Stimulated activated CD8-positive, alpha-beta memory T cell treated with anti-CD3 and anti-CD28 coated beads, Interleukin-2, amount 100 ng/mL, for 1 hour (primary cell): Measurements from ENCODE around the gene CX3CL1.
"Not testable (repeated sequence)": the region's sequence is repeated elsewhere in the genome, so short reads cannot be mapped to it uniquely, and the experiment has no call there.

Source experiments
- DNase-seq, 2 donors: peaks; one replicate each; pipeline ENCODE4 v3.0.0-alpha.2; 2020; ENCODE audit warnings: low read depth in 2 of 2

The CX3CL1 gene

DNA sequence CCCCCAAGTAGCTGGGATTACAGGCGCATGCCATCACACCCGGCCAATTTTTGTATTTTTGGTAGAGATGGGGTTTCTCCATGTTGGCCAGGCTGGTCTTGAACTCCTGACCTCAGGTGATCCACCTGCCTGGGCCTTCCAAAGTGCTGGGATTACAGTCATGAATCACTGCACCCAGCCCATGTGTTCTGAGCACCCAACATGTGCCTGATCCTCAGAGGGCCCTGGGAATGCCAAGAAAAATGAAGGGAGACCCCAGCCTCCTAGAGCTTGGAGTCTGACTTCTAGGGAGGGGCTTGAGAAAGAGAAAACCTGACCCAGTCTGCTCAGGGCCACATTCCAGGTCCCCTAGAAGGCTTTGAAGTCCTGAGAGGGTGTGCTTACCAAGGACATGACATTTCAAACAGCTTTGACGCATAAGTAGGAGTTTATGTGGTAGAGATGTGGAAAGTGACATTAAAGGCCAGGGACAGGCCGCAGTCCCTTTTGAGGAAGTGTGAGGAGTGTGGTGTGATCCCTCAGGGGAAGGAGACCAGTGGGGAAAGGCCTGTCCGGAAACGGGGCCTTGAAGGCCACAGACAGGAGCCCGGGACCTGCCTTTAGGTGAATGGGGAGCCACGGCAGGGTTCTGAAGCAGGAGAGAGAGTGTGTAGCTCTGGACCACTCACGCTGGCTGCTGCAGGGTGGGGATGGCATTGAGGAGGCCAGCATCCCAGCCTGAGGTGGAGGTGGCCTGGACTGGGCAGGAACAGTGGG, 14.8 kb upstream of the CX3CL1 start:
- no peak for DNase-seq

DNA sequence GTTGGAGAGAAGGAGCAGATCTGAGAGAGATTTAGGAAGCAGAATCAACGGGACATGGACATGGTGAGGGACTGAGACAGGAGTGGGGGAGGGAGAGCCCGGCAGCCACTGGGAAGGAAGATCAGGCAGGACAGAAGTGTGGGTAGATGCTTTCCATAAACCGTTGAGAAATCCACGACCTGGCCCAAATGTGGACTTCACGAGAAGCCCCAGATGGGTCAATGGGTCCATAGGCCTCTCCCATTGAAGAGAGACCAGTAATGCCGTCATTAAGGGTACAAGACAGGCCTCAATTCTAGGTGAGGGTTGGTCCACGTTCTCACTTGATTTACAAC, 14.2 kb upstream of the CX3CL1 start:
- no peak for DNase-seq

DNA sequence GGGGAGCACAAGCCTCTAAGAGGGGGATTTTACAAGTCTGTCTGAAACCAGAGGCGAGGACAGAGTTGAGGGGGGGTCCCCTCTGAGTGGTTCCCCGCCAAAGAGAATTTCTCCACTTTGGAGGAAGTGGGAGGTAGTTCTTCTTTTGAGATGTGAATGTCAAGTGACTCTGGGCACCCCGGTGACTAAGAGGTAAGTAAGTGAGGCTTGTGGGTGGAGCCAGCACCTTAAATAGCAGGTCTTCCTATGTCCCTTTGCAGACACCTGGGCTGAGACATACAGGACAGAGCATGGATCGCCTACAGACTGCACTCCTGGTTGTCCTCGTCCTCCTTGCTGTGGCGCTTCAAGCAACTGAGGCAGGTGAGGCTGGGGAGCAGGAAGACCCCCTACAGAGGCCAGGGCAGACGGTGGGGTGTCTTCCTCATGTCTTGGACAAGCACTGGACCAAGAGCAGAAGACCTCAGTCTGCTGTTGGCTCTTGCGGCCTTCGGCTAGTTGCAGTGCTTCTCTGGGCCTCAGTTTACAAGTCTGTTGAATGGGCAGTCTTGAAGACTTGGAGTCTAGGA, 13.7 kb upstream of the CX3CL1 start, which contains the start of gene CCL22:
Gene CCL22, plus strand, starts transcription at position 257 of the 569 bp plus-strand sequence. Its CDS starts 34 bp downstream, at position 291.
- DNase-seq = no peak

DNA sequence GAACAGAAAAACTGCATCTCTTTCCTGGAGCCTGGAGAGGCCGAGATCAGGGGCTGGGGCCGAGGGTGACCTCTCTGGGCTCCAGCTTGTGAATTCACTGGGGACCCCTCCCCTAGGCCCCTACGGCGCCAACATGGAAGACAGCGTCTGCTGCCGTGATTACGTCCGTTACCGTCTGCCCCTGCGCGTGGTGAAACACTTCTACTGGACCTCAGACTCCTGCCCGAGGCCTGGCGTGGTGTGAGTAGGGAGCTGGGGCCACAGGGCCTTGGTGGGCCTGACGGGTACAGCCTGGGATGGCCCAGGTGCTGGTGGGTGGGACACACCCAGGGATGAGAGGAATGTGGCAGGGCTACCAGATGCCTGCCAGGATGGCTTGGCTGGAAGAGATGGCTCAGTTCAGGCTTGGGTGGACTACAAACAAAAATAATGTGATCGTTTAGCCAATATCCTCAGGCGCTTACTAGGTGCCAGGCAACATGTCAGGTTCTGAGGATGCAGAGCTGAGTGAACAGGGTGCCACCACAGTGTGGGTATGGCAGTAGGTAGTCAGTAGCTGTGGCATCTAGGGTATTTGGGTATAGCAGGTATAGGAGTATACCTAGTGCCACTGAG, 11.9 kb upstream of the CX3CL1 start:
- DNase-seq = no peak

DNA sequence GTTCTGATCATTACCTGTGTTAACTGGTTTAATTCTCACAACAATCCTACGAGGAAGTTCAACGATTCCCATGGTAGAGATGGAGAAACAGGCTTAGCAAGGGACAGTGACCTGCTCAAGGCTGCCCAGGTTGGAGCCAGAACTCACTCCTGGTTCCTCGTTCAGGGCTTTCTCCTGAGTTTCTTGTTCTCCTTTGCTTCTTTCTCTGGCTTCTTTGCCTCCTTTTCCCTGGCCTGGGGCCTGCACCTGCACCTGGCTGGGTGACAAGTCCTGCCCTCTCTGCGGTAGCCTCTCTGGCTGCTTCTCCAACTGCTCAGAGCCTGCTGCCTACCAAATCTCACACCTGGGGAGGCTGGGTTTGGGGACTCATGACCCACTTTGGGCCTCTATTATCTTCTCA, 10.9 kb upstream of the CX3CL1 start:
- no peak for DNase-seq

DNA sequence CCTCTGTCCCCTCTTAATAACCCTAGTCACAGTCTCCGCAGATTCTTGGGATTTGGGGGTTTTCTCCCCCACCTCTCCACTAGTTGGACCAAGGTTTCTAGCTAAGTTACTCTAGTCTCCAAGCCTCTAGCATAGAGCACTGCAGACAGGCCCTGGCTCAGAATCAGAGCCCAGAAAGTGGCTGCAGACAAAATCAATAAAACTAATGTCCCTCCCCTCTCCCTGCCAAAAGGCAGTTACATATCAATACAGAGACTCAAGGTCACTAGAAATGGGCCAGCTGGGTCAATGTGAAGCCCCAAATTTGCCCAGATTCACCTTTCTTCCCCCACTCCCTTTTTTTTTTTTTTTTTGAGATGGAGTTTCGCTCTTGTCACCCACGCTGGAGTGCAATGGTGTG, 8.1 kb upstream of the CX3CL1 start:
- DNase-seq = no peak

DNA sequence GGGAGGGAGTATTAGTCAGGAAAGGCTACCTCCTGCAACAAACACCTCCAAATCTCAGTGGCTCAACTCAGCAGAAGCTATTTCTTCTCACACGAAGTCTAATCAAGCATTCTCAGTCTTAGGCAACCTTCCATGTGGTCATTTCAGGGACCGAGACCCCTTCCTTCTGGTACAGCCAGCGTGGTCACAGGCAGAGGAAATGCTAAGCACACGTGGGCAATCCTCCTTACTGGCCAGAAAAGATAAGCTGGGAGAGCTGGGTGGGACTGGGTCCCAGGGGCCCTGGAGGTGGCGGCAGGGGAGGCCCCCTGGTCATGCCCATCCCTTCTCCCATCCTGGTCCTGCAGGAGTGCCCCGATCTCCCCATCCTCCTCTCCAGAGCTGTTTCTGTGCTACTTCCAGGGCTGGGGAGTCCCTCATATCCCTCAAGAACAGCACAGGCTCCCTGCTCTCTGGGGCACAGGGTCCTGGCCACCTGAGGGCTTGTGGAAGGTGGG, 5.7 kb upstream of the CX3CL1 start:
- DNase-seq = no peak

DNA sequence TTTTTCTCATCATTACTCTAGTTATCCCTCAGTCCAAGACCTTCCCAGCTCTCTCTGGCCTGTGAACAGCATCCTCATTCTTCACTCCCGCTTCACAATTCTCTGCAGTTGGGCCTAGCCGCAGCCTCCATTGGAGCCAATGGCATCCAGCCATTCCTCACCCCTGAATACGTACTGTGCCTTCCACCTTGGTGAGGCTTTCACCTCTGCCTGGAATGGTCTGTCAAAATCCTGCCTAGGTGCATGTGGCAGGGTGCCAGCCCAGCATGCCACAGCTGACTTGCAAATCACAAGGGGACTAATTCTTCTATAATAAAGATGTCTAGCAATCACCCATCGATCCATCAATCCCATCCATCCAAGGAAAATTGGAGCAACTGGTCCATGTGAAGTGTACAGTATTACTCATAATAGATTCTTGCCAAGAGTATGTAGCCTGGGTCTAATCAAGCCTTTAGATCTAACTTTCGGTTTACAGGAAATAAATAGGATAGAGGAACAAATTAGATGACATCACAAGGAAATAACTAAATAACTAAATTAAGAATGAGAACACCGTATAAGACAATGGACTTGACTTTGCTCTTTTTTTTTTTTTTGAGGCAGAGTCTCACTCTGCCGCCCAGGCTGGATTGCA, 5.1 kb upstream of the CX3CL1 start:
- DNase-seq = no peak

DNA sequence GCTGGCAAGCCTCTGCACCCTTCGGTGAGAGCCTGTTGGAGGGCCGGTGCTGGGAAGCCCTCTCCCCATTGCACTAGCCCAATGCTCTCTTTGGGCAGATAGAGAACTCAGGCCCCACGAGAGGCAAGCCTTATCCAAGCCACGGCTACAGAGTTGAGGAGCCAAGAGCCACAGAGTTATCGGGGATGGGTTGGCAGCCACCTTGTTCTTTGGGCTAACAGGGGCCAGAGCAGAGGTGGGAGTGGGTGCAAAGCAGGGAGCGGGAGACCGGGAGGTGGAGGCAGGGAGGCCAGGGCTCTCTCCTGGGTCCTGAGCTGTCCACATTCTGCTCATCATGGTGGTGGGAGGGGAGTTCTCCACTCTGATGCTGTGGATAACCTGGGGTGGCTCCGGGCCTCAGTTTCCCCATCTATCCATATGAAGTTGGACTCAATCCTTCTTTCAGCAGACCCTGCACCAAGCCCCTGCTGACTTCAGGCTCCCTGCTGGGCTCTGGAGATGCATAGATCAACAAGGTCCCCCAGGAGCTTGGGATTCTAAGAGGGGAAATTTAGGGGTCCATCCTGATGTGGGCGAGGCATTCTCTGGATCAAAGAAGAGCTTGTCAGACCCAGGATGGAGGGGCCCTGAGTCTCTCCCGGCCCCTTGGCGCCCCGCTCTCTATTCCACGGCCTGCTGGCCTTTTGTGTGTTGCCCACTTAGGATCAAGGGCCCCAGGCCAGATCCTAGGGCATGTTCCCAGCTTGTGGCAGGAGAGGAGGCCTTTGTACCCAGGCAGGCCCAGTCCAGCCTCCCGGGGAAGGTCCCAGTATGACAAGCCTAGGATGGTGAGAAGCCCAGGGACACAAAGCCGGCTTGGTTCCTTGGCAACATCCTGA, 557 bp upstream of the CX3CL1 start:
- DNase-seq = no peak

DNA sequence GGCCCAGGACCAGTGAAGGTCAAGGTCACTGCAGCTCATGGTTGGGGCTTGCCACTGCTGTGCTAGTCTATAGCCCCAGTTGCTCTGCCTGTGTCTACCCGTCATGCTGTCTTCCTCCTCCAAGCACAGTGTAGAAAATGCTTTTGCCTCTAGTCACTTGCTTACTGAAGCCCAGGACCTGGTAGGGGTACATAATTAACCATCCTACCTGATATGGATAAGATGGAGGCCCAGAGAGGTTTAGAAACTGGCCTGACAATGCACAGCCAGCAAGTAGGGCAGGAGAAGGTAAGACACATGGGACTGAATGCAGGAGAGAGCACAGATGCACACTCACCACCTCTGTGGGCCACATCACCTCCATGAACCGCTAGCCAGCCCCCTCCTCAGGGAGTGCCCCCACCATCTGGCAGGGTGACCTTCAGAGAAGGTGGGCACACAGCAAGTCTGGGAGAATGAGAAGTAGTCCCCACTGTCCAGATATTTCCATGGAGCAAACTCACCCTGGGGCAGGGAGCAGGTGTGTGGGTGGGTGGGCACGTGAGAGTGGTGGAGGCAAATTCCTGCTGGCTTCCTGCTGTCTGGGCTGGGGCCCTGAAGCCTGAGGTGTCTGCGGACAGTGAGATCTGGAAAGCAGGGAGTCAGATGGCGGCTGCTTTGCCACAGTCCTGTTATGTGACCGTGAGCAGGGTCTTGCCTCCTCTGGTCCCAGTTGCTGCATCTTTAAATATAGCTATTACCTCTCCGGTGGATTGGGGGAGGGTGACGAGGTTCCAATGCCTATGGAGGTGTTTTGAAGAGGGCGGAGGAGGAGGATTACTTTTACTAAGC, 1.0 kb downstream of the CX3CL1 start:
- no peak for DNase-seq

DNA sequence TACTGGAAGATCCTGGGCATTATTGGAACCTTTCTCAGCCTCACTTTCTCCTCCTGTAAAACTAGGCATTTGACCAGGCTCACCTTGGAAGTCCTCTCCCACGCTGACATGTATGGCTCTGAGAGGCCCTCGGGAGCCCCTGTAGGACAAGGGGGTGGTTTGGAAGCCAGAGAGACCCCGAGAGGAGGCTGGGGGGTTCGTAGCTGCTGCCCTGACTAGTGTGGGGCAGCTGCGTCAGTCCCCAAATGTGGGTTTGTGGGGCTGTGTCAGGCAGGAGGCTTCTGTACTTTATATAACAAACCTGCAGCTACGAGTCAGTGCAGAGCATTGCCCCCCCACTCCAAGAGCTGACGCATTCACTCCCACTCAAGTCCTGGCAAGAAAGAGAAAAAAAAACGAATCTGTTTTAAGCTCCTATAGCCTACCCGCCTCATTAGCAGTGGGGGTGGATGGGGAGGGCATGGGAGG, 1.8 kb downstream of the CX3CL1 start:
- no peak for DNase-seq

DNA sequence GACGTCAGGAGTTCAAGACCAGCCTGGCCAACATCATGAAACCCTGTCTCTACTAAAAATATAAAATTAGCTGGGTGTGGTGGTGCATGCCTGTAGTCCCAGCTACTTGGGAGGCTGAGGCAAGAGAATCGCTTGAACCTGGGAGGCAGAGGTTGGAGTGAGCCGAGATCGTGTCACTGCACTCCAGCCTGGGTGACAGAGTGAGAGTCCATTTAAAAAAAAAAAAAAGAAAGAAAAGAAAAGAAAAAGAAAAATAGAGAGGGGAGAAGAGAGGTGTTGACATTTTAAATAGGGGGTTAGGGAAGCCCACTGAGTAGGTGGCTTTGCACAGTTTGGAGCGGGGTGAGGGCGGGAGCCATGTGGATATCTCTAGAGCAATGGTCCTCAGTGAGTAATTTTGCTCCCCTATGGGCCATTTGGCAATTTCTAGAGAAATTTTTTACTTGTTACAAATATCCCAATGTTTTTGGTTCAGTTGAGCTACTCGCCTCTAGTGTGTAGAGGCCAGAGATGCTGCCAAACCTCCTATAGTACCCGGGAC, 2.7 kb downstream of the CX3CL1 start:
- DNase-seq = not testable (repeated sequence)

DNA sequence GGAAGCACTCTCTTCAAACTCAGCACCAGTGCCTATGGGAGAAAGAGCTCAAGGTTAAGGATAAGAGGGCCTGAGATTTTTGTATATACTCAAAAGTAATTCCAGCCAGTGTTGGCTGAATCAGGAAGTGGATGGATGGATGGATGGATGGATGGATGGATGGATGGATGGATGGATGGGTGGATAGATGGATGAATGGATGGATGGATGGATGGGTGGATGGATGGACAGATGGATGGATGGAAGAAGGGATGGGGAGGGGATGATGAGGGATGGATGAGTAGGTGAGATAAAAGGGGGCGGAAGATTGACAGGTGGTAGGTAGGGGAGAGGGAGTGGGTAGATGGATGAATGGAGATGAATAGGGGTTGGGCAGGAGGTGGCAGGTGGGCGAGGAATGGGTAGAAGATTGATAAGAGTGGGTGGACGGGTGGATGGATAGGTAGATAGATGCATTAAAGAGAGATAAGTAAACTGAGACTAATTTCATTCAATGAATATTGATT, 4.1 kb downstream of the CX3CL1 start:
- no peak for DNase-seq

DNA sequence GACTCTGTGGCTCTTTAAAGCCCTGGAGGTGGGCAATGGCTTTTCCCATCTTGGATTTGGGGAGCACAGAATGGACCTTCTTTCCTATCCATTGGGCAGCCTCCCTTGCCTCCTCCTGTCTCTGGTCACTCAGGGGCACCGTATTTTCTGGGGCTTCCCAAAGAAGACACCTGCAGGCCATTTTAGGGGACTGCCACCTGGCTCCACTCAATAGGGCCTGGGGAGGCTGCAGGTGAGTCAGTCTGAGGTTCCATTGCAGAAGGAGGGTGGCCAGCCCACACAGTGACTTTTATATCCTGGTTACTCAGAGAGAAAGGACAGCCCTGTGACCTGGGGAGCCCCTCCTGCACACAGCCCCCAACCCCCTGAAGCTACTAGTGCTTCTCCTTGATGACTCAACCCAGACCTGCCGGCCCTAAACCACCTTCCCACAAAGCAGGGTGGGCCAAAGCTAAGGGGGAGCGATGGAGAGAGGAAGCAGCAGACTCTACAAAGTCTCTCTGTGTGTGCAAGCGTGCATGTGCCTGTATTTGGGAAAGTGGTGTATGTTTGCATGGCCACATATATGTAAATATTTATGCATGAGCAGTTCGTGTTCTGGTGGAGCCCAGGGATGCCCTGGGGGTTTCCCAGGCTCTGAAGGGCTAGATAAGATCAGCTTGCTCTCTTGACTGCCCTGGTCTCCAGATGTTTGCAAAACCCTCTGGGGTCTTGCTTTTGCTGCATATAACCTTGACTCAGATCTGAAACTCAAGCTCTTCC, 5.0 kb downstream of the CX3CL1 start:
- no peak for DNase-seq

DNA sequence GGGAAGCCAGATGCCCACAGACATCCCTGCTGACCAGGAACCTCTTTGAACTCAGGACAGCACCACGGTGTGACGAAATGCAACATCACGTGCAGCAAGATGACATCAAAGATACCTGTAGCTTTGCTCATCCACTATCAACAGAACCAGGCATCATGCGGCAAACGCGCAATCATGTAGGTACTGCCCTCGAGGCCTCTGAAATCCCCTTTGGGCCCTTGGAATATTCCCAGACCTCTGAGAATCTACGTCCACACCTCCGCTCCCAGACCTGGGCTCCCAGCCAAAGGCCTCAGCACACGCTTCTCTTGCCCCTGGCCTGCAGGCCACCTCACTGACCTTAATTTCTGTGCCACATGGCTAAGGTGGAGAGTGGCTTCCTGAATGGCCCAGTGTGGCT, 7.3 kb downstream of the CX3CL1 start:
- DNase-seq = no peak

DNA sequence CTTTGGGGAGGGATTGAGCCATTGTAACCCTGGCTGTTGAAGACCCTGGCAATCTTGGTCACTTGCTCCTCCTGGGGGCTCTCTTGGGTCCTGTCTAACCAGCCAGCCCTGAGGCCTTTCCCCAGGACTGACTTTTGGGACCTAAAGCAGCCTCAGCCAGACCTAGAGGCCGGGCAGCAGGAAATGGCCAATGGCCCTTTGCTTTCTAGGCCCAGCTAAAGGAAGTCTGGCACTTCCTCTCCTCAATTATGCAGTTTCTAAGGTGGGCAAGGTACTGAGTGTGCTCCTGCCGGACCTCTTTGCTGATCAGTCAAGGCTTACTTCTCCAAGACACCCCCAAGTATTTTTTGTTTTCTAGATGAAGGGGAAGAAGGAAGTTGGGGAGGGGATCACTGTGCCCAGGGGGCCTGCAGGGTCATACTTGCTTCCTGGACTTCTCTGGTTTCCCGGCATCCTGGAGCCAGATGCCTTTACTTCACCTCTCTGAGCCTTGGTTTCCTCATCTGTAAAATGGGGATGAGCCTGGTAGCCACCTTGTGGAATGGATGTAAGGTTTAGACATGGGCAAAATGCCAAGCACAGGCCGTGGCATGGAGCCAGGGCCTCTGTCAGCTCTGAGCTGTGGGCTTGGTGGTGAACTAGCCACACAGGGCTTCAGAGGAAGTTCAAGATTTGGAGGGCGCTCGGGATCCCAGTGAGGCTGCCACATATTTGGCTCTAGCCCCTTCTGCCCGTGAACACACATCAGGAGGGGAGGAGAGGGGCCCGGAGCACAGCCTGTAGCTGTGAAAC, 8.6 kb downstream of the CX3CL1 start:
- DNase-seq = no peak

DNA sequence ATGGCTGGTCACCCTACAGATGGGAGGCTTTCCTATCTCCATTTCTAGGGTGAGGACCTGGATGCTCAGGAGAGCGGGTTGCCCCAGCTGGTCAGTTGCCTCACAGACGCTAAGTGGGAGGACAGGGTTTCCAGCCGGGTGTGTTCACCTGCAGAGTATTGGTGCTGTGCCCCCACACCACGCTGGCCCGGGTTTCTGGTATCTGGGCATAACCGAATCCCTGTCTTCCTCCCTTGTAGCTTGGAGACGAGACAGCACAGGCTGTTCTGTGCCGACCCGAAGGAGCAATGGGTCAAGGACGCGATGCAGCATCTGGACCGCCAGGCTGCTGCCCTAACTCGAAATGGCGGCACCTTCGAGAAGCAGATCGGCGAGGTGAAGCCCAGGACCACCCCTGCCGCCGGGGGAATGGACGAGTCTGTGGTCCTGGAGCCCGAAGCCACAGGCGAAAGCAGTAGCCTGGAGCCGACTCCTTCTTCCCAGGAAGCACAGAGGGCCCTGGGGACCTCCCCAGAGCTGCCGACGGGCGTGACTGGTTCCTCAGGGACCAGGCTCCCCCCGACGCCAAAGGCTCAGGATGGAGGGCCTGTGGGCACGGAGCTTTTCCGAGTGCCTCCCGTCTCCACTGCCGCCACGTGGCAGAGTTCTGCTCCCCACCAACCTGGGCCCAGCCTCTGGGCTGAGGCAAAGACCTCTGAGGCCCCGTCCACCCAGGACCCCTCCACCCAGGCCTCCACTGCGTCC, 9.7 kb downstream of the CX3CL1 start:
- no peak for DNase-seq
